Measurements from ENCODE around the gene INTS7.

GRCh38 chr1:211959680-211960079 lies 75.7 kb downstream of the INTS7 start:
- TF ChIP-seq TAF1 (IDR thresholded peaks at IDR 0.05; ENCODE audit: borderline replicate concordance, low read depth, low read length) (no peak), POLR2A (IDR thresholded peaks at IDR 0.05; ENCODE audit: low read depth, low read length) (no peak), POLR2AphosphoS5 (IDR thresholded peaks at IDR 0.05; ENCODE audit: low read depth, low read length) (no peak)
